Iris pigment epithelial cell (primary cell): ENCODE data around the gene CDC6.

Experiments used
- DNase-seq: peaks from one replicate; pipeline ENCODE4 v3.0.0-alpha.2; 2011; ENCODE audit warnings: low read depth

CDC6 gene

GRCh38 chr17:40352237-40352778 is 64.6 kb downstream of the CDC6 start:
- no peak for DNase-seq

GRCh38 chr17:40352779-40353394 is 65.2 kb downstream of the CDC6 start:
- DNase-seq, result no peak
